ENCODE results near the gene GHDC. TPM values are rescaled to one million over a fixed set of nuclear protein-coding genes. Genes with fewer than 3 reads are reported as not detected.

Gene GHDC
- total RNA-seq, 1 donor: 14.8 TPM

- peak overlapping the region; percentile 65 for H3K4me3 ChIP-seq (ENCODE audit: low read depth, low read length)
- peak; percentile 28 for DNase-seq (ENCODE audit: low read depth)
- TF ChIP-seq, protein P1, sequence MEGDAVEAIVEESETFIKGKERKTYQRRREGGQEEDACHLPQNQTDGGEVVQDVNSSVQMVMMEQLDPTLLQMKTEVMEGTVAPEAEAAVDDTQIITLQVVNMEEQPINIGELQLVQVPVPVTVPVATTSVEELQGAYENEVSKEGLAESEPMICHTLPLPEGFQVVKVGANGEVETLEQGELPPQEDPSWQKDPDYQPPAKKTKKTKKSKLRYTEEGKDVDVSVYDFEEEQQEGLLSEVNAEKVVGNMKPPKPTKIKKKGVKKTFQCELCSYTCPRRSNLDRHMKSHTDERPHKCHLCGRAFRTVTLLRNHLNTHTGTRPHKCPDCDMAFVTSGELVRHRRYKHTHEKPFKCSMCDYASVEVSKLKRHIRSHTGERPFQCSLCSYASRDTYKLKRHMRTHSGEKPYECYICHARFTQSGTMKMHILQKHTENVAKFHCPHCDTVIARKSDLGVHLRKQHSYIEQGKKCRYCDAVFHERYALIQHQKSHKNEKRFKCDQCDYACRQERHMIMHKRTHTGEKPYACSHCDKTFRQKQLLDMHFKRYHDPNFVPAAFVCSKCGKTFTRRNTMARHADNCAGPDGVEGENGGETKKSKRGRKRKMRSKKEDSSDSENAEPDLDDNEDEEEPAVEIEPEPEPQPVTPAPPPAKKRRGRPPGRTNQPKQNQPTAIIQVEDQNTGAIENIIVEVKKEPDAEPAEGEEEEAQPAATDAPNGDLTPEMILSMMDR (IDR thresholded peaks at IDR 0.05; ENCODE audit: insufficient read depth, low read length): no peak
Measured at GRCh38 chr17:42182927-42183734, 11.2 kb downstream of the GHDC start.

DNA sequence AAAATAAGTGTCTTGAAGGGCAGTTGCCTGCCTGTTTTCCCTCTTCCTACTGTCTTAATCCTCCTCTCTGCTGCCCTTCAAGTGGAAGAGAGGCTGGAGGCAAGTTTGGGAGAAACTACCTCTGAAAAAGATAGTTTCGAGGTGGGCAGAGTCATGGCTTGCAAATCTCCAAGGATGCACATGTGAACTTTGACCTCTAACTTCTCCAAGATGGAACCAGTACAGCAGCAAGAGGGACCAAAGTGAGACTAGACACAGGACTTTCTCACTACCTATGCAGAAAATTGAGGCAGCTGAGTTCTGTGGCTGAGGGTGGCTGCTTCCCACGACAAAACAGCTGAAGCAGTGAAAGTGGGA lies 12.5 kb downstream of the GHDC start:
- DNase-seq (ENCODE audit: low read depth): no peak
- TF ChIP-seq, protein P1 (IDR thresholded peaks at IDR 0.05; ENCODE audit: insufficient read depth, low read length): no peak
- no peak overlapping the region for H3K4me3 ChIP-seq (ENCODE audit: low read depth, low read length)

- peak; percentile 67 for DNase-seq (ENCODE audit: low read depth)
- H3K4me3 ChIP-seq (ENCODE audit: low read depth, low read length): peak within 1 kb of the TSS; percentile 40
- TF ChIP-seq, protein P1 (IDR thresholded peaks at IDR 0.05; ENCODE audit: insufficient read depth, low read length): peak; percentile 55
Measured at GRCh38 chr17:42180922-42181850, 13.1 kb downstream of the GHDC start, which contains the start of gene KCNH4. Gene KCNH4 (minus strand): TSS chr17:42181142. CDS start chr17:42180945, 197 bp downstream.

- DNase-seq (ENCODE audit: low read depth): no peak
- TF ChIP-seq, protein P1 (IDR thresholded peaks at IDR 0.05; ENCODE audit: insufficient read depth, low read length): no peak
- no peak overlapping the region for H3K4me3 ChIP-seq (ENCODE audit: low read depth, low read length)
Measured at GRCh38 chr17:42180411-42180921, 13.8 kb downstream of the GHDC start.

GRCh38 chr17:42179911-42180410 lies 14.3 kb downstream of the GHDC start:
- TF ChIP-seq, protein P1 (IDR thresholded peaks at IDR 0.05; ENCODE audit: insufficient read depth, low read length): no peak
- no peak overlapping the region for H3K4me3 ChIP-seq (ENCODE audit: low read depth, low read length)
- peak; percentile 46 for DNase-seq (ENCODE audit: low read depth)

- no peak overlapping the region for H3K4me3 ChIP-seq (ENCODE audit: low read depth, low read length)
- TF ChIP-seq, protein P1 (IDR thresholded peaks at IDR 0.05; ENCODE audit: insufficient read depth, low read length): no peak
- no peak for DNase-seq (ENCODE audit: low read depth)
Measured at GRCh38 chr17:42179335-42179734, 15.0 kb downstream of the GHDC start.

Measured in fibroblast of the aortic adventitia (primary cell).